NOMO-1 treated with DMSO at 0.1 percent for 48 hours (cell line): Measurements from ENCODE around the gene HNRNPL.
"Not testable (repeated sequence)": the region's sequence is repeated elsewhere in the genome, so short reads cannot be mapped to it uniquely, and the experiment has no call there.

Experiments used
- DNase-seq: peaks from one replicate; lab custom pipeline; 2025; ENCODE audit not compliant: unreplicated experiment; lab: John Stamatoyannopoulos, UW

Gene HNRNPL

DNA sequence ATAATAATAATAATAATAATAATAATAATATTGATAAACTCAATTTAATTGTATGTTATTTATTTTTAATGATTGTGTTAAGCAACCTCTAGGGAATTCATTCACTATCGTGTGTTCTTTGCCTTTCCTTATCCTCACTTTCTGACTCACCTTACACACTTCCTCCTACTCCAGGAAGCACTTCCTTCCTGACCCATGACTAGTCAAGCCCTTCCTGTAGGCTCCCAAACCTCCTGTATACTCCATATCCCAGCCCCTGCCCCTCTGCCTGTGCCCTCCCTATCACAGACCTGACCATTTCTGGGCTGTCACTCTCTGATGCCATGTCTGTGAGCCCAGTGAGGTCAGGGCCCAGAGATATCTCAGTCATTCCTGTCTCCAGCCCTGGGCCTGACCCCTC, 44.6 kb downstream of the HNRNPL start:
- DNase-seq = no peak

GRCh38 chr19:38803543-38803942, 46.2 kb downstream of the HNRNPL start:
- no peak for DNase-seq

DNA sequence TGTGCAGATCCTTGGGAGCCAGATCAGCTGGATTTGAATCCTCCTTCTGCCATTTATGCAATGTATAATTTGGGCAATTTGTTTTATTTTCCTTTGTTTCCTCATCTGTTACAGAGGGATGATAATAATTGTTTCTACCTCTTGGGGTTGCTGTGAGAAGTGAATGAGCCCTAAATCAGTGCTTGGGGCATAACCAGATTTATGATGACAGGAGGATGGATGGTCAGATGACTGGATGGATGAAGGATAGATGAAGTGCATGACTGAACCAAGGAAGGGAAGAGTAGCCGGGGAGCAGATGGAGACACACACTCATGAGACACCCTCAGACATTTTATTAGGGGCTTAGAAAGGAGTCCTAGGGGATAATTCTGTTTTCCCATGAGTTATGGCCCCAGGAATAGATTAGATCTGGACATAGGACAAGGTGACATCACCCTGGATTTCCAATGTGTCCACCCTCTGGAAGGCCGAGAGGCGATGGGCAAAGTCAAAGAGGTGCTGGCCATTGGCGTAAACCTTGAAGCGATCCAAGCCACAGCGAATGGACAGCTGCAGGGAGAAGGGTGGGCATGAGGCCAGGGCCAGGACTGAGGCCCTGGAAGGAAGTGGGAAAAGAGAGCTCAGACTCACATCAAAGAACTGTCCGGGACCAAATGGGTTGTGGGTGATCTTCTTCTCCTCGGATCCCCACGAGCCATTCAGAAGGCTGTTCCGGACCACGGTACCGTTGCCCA, 48.3 kb downstream of the HNRNPL start:
- DNase-seq = no peak

GRCh38 chr19:38800577-38801347, 49.0 kb downstream of the HNRNPL start:
- no peak for DNase-seq

DNA sequence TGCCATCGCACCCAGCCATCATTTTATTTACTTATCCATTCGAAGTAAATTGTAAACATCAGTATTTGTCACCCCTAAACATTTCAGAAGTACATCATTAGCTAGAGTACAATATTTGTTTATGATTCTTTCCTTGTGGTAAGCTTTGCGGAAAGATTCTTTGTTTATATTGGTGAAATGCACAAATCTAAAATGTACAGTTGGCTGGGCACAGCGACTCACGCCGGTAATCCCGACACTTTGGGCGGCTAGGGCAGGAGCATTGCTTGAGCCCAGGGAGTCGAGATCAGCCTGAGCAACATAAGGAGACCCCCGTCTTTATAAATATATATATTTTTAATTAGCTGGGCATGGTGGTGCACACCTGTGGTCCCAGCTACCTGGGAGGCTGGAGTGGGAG, 50.7 kb downstream of the HNRNPL start:
- no peak for DNase-seq

GRCh38 chr19:38797781-38798180, 52.0 kb downstream of the HNRNPL start:
- not testable (repeated sequence) for DNase-seq

DNA sequence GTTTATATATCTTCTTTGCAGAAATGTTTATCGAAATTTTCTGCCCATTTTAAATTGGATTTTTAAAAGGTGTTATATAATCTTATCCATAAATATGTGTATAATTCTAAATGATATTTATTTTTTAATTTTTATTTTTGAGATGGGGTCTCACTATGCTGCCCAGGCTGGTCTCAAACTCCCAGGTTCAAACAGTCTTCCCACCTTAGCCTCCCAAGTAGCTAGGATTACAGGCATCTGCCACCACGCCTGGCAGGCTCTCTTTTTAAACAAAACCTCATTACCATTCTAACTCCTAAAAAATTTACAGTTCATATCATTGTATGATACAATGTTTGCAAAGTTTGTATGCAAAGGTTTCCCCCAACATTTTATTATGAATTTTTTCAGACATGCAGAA, 53.6 kb downstream of the HNRNPL start:
- no peak for DNase-seq

GRCh38 chr19:38795549-38795948, 54.2 kb downstream of the HNRNPL start:
- DNase-seq = no peak

GRCh38 chr19:38793671-38794070, 56.1 kb downstream of the HNRNPL start:
- DNase-seq = no peak

DNA sequence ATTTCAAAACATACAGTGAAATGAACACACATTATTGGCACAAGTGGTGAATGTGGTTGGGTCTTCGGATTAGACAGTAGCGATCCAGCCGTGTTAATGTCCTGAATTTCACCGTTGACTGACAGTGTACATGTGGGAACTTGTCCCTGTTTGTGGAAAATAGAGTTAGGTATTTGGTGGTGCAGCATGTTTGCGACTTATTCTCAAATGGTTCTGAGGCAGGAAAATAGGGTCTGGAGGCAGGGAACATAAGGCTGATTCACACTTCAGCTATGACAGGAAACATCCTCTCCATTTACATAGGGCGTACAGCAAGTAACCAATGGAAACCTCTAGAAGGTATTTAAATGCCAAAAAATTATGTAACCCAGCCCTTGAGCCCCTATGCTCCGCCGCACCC, 56.6 kb downstream of the HNRNPL start:
- no peak for DNase-seq

GRCh38 chr19:38792250-38793111, 57.3 kb downstream of the HNRNPL start:
- DNase-seq = no peak

GRCh38 chr19:38791451-38792064, 58.2 kb downstream of the HNRNPL start:
- DNase-seq = not testable (repeated sequence)

- DNase-seq = not testable (repeated sequence)
Observed at GRCh38 chr19:38790507-38791403, 59.0 kb downstream of the HNRNPL start.

GRCh38 chr19:38788478-38789243, 61.1 kb downstream of the HNRNPL start, which contains the start of gene LGALS7B:
Gene LGALS7B (plus strand): TSS chr19:38789200. CDS start chr19:38789227, 27 bp downstream.
- DNase-seq = no peak

- DNase-seq = no peak
Observed at GRCh38 chr19:38786572-38787265, 63.1 kb downstream of the HNRNPL start.
